DMS79 treated with DMSO at 0.1 percent for 48 hours (cell line): Measurements from ENCODE around the gene MED10.
"Not testable (repeated sequence)": the region's sequence is repeated elsewhere in the genome, so short reads cannot be mapped to it uniquely, and the experiment has no call there.

Experiments used
- DNase-seq: peaks from one replicate; lab custom pipeline; 2025; lab: John Stamatoyannopoulos, UW

MED10 gene

DNA sequence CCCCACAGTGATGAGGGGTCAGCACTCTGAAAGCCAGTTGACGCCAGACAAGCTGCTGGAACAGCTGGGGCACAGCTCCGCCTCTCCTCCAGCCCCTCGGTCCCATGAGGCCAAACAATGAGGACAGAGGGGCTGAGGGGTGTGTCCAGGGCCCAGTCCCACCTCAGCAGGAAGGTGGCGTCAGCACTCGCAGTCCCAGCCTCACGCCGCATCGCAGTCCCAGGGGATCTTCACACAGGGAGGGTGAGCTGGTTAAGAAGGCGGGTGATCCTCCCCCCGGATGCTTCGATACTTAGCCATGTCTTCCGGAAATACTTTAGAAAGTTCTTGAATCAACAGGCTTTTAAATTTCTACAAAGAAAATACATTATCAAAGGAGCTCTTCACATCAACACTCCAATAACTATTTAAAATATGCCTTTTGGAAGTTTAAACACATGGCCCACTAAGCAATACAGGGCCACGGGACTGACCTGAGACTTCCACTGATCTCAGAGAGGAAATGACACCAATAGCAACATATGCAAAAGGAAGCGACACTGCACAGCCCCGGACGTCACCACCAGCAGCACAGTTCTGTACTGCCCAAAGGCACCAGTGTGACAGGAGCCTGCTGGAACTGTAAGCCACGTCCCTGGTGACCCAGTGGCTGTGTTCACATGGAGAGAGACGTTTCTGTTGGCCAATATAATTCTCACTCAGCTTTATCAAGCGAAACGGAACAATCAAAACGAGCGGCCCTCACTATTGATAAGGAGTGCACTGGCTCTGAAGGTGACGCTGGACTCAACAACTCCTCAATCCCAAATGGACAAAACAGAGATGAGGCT is 5.9 kb downstream of the MED10 start:
- no peak for DNase-seq

DNA sequence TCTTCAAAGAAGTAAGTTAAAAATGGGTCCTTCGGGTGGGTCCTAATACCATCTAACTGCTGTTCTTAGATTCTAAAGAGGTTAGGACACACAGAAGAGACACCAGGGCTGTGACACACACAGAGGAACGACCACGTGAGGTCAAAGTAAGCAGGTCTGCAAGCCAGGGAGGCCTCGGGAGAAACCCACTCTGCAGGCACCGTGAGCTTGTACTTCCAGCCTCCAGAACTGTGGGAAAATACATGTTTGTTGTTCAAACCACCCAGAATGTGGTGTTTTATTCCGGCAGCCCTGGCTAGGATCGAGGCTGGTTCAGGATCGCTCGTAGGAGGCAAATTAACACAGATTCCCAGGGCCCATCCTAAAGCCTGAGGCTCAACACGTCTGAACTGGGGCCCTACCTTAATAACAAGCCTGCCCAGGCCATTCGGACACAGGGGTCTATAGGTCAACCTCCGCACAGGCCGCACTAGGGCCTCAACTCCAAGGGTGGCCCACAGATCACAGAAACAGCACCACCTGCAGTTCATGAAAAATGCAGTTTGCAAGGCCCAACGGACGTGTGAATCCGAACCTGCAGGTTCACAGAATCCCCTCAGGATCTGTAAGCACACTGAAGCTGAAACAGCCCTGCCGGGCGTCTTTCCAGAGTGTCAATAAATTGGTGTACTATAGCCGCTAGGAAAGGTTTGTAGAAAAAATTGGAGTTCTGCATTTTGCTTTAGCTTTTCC is 7.1 kb downstream of the MED10 start:
- DNase-seq = no peak

DNA sequence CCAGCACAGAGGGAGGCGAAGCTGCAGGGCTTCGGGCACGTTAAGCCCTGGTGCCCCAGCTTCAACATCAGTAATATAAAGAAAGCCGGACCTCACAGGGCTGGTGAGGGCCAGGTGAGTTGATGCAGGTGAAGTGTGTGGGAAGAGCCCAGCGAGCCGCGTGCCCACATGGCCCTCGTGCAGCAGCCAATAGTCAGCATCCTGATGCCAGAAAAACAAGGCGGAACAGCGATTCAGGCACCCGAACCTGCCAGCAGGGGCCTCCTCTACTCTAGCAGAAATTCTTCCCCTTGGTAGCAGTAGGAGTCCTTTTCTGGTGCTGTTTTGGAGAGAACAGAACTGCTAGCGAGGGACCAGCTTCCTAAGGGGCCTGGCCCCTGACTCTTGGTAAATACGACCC is 7.8 kb downstream of the MED10 start:
- no peak for DNase-seq

DNA sequence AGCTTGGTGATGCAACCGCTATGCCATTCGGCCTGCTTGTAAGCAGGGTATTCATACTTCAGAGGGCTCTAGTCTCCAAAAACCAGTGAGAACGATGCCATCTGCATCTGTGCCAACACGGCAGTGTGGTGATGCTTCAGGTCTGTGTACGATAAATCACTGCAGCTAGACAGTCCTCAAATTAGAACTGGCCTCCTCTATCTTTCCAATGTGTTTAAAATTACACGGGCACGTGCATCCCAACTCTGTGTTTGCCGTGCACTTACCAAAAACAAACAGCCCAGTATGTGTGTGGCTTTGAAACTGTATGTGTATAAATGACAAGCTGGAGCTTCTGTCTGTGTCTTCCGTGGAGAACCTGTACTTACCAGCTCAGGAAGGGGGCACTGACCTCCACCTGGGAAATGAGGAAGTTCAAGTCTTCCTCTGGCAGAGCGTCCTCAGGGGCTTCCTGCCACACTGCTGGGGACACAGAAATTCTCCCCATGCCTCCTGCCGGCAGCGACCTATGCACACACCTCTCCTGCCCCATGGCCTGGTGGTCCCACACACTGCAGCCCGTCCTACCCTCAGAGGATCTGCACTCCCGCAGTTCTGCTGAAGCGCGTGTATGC is 12.3 kb downstream of the MED10 start:
- DNase-seq = no peak

DNA sequence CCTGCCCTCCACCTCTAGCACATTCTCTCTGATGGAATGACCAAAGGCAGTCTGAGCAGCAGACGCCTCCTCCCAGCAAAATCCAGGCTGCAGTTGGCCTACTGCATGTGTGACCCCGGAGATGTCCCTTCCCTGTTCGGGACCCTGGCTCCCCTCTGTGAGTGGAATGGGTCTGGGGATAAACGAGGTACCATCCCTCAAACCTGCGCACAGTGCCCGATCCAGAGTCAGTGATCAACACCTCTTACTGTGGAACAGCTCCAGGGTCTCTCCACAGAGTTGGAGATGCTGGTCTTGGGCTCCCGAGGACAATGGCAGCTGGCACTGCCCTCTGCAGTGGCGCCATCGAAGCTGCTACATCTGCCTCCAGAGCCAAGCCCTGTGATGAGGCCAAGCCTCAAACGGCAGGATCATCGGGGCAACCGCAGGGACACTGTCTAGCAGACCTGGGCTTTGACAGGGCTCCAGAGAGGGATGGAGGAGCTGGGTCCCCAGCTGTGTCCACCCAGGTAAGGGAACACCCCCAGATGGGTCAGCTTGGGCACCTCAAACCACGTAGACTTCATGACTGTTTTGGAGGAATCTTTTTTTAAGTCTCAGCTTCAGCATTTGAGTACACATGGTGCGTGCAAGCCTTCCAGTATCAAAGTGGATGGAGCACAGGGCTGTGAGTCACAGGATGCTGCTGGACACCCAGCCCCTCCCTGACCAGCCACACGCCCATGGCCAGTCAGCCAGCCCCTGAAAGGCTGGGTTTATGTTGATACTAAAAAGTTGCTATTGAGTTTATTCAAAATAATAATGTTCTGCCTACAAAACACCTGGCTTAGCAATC is 13.0 kb downstream of the MED10 start:
- no peak for DNase-seq

DNA sequence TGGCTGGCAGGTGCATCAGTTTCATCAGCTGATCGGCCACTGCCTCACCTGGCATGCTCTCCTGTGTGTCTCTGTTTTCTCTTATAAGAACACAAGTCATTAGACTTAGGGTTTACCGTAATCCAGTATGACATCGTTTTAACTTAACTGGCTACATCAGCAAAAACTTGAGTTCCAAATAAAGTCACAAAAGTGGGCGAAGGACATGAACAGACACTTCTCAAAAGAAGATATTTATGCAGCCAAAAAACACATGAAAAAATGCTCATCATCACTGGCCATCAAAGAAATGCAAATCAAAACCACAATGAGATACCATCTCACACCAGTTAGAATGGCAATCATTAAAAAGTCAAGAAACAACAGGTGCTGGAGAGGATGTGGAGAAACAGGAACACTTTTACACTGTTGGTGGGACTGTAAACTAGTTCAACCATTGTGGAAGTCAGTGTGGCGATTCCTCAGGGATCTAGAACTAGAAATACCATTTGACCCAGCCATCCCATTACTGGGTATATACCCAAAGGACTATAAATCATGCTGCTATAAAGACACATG is 14.8 kb downstream of the MED10 start:
- not testable (repeated sequence) for DNase-seq

DNA sequence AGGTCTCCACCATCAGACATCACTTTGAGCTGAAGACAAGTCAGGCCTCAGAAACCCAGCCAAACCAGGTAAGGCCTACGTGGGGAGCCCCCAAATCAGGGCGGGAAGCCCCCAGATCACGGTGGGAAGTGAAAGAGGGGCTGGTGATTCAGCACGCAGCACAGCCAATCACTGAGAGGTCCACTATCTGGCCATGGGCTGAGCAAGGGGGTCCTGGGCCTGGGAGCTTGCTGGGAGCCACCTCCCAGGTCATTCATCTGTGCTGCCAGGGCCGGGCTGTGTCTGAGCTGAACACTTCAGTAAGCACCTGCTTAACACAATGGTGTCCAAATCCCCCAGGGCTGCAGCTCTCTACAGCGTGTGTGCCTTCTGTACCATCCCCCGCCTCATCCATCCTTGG is 15.5 kb downstream of the MED10 start:
- no peak for DNase-seq

DNA sequence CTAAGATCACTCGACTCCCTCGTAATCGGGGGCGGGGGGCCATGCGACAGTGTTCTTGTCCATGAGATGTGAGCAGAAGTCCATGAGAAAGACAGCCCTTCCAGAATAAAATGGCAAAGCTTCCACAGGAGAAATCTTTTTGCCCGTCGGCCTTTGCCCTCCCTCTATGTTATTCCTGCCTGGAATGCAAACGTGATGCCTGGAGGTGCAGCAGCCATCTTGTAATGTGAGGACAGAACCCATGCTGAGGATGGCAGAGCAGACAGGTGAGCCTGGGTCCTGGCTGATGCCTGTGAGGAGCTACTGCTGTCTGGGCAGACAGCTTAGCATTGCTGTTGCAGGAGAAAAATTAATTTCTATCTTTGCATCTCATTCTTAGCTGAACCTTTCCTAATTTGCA is 17.2 kb downstream of the MED10 start:
- no peak for DNase-seq

DNA sequence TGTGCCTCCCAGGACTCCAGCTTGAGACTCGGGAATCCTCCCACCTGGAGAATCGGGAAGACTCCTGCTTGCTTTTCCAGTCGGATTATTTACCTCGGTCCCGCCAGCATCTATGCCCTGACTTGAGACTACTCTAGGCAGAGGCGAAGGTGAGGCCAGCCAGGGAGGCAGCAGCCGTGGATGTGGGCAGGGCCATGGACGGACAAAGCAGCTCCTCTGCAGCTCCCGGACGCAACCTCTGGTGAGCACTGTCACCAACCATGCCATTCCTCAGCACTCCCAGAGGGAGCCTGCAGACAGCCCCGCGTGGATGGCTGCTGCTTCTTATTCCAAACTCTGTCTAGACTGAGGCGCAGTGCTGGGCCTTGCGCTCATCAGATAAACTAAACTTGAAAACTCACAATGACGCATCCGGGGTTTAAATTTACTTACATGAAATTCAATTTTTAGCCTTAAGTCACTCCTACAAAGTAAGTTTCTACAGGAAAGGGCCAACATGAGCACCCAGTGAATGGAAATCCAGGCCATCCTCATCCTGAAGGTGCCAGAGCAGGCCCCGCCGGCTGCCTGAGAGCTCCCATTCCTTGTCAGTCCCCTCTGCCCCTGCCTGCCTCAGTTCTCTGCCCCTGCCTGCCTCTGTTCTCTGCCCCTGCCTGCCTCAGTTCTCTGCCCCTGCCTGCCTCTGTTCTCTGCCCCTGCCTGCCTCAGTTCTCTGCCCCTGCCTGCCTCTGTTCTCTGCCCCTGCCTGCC is 17.8 kb downstream of the MED10 start:
- no peak for DNase-seq

DNA sequence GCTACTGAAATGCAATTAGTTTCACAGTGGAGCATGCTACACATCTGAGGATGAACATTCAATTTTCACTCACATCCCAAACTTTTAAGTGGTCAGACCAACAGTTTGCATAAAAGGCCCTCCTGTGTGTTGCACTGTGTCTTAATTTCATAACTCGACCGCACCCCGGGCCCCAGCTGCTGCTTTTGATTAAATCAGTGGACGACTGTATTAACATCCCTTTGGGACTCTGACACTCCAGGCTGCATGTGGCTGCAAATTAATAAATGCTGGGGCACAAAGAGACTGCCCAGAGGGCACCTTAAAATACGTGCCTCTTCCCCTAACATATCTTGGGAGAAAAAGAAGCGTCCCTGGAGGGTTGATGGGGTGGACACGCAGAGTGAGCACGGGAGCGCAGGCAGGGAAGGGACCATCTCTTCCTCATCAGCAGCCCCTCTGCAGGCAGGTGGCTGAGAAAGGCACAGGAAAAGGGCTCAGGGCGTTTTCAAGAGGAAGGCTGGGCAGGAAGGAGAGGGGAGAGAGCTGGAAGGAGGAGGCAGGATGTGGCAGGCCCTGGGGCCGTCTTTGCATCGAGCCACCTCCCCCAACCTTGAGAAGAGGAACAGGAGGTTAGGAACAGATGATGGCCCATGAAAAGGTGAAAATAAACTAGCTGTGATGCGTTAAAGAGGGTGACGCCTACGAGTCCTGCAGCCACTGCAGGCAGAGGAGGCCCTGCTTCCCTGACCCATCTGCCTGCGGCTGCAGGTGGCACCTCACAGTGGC is 18.6 kb downstream of the MED10 start:
- DNase-seq = no peak

DNA sequence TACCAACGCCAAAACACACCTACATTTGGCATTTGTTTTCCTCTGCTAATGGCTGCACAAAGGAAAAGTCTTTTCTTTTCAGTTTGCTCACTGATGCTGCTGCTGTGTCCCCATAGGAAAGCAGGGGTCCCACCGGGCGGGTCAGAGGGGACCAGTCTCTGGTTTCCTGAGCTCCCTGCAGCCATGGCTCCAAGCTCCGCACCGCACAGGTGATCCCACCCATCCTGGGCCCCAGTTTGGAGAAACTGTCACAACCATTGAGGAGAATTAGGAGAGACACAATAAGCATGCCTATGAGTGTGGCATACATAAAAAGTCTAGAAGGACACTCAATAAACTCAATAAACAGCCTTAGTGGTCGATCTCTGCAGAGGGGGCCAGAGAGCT is 19.9 kb downstream of the MED10 start:
- DNase-seq = no peak

DNA sequence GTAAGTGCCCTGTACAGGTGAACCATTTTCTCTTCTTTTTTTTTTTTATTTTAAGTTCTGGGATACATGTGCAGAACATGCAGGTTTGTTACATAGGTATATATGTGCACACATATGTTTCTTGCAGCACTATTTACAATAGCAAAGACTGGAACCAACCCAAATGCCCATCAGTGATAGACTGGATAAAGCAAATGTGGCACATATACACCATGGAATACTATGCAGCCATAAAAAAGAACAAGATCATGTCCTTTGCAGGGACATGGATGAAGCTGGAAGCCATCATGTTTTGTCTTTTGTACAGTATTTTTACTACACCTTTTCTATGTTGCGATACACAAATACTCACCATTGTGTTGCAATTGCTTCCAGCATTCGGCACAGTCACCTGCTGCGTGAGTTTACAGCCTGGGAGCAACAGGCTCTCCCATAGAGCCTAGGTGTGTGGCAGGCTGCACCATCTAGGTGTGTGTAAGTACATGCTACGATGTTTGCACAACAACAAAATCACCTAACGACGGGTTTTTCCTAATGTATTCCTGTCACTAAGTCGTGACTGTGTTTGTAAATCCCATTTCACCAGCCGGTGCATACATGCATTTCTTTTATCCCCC is 20.4 kb downstream of the MED10 start:
- not testable (repeated sequence) for DNase-seq

DNA sequence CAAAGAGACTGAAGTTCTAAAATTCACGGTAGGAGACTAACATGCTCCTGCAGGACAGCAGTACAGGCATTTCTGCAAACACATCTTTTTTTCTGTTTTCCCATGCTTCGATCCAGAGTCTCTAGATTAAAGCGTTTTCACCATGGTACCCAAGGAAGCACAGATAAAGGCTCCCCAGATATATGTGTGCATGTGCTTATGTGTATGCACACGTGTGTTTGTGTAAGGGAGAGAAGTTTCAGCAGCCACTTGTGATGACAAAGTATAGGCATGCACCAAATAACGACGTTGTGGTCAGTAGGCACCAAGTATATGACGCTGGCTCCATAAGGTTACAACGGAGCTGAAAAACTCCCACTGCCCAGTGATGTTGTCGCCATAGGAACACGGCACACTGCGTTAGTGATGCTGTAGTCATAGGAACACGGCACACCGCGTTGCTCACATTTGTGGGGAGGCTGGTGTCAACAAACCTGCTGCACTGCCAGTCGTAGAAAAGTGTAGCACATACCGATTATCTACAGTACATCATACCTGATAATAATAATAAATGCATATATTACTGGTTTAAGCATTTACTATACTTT is 21.7 kb downstream of the MED10 start:
- DNase-seq = no peak

DNA sequence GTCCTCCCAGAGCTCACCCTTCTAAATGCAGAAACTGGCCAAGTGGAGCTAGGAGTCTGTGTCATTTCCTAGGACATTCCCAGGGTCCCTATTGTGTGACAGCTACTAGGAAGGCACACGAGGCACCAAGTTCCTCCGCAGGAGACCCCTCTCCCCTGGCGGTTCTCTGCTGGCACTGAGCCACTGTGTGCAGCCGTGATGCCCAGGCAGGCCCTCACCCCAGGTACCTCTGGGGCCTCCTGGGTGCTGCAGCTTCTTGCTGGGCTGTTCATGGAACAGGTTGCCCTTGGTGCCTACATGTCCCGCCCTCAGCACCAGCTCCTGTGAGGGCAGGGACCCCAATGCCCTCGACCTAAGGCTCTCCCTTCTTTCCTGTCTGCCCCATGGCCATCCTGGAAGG is 23.1 kb downstream of the MED10 start:
- DNase-seq = no peak

DNA sequence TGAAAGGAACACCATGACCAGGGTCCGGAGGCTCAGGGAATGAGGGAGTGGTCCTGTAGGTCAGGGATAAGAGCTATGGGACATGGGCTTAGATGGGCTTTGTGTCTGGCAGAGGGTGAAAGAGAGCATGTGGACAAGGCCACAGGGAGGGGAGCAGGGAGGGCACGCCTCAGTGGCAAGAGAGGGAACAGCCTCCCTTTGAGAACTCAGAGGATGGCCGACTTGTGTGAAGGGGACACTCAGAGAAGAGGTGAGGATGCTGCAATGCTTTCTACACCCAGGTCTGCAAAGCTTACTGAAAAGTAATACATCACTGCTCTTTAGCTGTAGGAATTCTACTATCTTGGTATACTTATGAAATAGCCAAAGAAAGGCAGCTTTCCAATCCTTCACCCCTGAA is 23.5 kb downstream of the MED10 start:
- DNase-seq = no peak

DNA sequence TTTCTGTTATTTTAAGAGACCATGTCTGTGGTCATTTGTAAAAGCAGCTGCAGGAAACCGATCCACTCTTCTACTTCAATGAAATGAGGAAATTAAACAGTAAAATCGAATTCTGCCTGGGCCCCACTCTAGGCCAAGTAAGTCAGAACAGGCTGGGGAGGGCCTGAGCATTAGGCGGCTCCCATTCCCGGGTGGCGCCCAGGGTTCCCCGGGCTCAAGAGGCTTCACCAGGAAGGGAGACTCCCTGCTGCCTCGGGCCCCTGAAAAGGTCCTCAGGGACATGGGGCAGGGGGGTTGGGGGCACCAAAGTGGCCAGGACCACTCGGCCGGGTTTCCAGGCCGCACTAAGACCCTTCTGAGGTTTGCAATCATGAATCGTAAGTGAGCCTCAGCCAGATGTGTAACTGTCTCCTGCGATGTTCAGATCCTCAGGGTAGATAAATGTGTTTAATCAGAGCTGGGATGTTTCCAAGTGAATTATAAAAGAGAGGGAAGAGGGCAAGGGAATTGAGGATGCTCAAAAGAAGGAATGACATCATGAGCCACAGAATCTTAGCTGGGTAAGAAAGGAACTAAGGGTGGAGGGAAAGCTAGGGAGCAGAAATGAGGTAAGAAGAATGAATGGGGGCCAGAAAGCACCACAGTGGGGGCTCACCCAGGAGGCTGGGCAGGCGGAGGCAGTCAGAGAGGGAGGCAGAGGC is 24.6 kb downstream of the MED10 start:
- DNase-seq = no peak

DNA sequence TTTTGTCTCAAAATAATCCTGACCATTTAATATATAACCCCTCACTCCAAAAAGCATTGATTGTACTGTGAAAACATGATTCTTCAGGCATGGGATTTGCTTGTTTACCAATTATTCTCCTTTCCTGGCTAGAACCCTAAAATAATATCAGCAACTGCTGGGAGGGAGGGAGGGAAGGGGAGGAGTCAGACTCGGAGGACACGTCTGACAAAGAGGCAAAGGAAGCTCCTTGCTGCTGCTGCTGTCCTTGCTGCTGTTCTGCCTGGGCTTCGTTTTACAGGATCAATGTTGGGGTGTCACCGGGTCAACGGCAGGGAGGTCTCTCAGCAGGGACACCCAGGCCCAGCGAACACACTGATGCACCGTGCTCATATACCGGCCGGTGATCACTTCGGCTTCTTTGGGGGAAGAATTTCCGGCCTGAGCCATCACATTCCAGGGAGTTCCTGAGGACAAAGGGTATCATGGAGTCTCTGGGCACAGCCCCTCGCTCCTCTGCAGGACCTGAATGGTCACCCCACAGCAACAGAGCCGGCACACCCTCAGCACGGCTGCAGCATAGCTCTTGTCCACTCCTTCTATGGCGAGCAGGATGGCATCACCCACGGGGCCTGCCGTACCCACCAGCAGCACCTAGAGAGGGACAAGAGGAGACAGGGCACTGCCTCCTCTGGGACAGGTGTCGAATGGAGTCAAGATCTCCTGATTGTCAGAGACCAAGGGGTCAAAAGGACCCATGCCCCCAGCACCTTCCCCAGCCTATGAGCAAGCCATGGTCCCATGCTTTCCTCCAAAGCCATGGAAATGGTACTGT is 27.9 kb downstream of the MED10 start:
- DNase-seq = no peak

DNA sequence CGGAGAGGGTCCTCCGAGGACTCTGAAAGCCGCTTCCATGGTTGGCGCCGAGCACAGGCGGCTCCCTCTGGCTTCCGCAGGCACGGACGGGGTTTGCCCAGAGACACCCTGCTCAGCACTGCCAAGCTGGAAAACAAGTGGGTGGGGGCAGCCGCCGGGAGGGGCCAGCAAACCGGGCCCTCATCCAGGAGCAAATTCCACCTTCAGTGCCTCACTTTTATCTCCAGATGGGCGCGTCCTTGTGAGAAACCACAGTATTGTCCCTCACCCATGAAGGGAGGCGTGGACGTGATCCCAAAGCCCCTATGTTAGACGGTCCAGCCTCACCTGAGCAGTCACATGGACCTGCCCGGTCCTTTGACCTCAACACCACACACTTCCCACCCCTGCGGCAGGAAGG is 29.0 kb downstream of the MED10 start:
- no peak for DNase-seq
